HG03558 (cell line): ENCODE data around the gene NECTIN1.
A peak's percentile ranks its signal among the peaks of the same experiment; 100 is the strongest.

Source experiments
- ATAC-seq: cut with Tn5 transposase; IDR thresholded peaks from one replicate; pipeline ENCODE4 v1.9.1; 2021; ENCODE audit warnings: moderate number of reproducible peaks; ENCODE audit not compliant: unreplicated experiment; ENCODE audit errors: extremely low read depth

The NECTIN1 gene

DNA sequence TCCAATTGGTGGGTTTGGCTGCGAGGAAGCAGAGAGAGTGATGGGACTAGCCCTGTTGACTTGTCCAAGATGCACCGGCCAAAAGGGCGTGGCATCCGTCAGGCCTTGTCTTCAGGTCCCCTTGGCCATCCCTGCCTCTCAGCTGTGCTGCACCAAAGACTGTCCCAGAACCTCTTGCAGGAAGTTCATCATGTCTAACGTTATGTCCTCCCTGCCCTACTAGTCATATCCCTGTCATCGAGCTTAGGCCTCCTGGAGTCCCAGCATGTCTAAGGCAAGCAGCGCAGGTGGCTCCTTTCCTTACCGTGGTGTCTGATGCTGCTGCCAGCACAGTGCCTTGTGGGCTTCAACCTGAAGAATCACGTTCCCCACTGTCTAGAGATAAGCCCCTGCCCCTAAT, 51.2 kb downstream of the NECTIN1 start:
- ATAC-seq = no peak

DNA sequence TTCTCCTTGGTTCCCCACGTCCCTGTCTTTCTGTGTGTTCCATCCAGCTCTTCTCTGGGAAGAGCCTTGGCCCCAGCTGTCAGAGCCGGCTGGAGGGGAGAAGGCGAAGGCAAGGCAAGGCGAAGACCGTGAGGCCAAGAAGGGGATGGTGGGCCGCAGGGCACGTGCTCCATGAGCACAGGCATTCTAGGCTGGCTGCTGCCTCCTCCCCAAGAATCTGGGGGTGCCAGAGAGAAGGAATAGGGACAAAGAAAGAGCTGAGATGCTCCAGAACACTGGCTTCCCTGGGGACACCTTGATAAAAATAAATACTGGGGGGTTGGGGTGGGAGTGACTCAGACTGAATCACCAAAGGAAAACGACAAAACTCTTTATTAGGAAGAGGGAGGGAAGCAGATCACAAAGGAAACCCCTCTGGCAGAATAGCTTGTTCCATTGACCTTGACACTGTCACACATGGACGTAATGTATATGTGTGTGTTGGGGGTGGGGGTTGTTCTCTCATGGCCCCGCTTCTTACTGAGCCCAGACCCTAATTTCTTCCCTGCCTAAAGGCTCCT, 52.5 kb downstream of the NECTIN1 start:
- no peak for ATAC-seq

GRCh38 chr11:119673759-119674336, 55.2 kb downstream of the NECTIN1 start:
- ATAC-seq = peak; percentile 76

- ATAC-seq = no peak
These were observed 55.8 kb downstream of the NECTIN1 start for GRCh38 chr11:119673052-119673758.

- no peak for ATAC-seq
These were observed 56.4 kb downstream of the NECTIN1 start for GRCh38 chr11:119672597-119672996.

GRCh38 chr11:119671561-119672015, 57.4 kb downstream of the NECTIN1 start:
- ATAC-seq = no peak

GRCh38 chr11:119671051-119671450, 57.9 kb downstream of the NECTIN1 start:
- no peak for ATAC-seq

DNA sequence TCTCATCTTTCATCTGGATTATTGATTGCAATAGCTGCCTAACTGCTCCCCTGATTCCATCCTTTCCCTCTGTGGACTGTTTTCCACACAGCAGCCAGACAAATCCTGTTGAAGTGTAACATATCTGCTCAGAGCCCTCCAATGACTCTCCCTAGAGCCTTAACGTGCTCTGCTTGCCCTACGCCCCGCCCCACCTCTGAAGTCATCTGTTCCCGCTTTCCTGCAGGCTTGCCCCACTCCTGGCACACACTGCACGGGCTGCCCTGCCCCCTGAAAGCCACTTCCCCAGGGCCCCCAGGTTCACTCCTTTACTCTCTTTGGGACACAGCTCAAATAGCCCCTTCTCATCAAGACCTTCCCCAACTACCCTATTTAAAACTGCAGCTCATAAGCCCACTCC, 59.5 kb downstream of the NECTIN1 start:
- ATAC-seq = no peak

DNA sequence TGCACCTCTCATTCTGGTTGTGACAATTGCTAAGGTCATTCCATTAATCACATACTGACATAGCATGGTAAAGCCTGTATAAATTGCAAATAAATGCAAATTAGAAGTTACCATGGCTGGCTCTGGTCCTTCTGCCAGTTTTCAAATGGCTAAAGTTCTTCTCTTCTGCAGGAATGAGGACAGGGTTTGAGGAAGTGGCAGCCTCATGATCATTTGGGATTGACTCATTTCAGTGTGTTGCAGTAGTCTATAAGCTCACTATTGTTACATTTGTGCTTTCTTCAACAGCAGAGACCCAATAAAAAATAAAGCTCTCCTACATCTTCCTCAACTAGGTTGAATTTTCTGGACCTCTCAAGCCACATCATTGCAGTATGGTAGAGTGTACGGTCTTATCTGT, 60.3 kb downstream of the NECTIN1 start:
- no peak for ATAC-seq

DNA sequence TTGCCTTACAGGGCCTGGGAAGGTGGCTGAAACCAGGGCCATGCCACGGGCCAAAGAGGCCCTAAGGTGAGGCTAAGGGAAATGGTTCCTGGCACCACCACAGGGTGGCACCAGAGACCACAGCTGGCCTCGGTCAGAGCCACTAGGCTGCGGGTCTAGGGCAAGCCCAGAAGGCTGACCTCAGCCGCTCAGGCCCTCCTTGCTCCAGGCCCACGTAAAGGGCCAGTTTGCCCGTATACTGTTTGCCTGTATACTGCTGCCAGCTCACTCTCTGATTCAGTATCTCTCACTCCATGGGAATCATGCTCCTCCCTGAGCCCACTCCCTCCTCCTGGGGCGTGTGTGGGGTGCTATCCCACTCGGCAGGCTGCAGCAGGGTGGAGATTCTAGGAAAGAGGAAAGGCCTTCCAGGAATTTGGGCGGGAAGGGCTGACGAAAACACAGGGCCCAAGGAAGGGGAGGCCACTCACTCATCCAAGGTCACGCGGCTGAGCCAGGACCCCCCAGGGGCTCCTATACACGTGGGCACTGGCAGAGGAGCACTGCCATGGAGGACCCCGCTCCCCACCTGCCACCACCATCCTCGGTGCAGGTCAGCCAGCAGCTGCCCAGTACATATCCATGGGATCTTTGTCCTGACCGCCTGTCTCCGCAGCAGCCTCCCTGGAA, 62.4 kb downstream of the NECTIN1 start:
- ATAC-seq = no peak

DNA sequence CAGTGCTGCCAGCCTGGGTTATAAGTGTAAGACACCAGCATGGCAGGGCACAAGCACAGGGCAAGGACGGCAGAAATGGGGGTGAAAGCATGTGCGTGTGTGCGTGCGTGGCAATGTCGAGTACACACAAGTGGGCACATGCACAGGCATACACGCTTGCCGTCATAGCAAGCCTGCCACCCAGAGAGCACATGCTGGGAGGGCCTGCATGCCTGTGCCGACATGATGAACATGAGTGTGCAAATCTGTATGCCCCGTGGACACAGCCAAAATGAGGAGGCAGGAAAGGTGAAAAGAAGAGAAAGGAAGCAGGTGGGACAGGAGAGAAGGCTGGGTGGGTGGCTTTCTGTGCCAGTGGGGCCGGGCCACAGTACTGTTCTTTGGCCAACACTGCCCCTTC, 62.9 kb downstream of the NECTIN1 start:
- ATAC-seq = no peak

- no peak for ATAC-seq
These were observed 64.1 kb downstream of the NECTIN1 start for GRCh38 chr11:119664701-119665420.

DNA sequence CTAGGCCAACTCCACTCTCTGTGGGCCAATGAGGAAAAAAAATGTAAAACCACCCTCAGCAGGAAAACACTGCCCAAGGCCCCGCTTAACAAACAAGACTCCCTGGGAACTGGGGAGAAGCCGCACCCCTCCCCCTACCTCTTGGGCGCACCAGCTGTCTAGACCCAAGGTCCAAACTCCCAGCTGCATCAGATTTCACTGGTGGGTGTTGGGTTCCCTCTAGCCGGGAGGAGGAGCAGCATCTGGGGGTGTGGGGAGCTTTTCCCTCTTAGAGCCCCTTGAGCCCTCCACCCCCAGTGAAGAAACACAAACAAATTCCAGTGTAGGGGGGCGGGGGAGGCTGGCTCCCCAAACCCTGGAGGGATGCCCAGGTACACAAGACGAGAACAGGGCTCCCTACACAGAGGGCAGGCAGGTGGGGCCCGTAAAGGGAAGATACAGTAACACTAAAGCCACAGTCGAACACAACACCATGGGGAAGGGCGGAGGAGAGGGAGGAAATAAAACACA, 64.9 kb downstream of the NECTIN1 start:
- no peak for ATAC-seq

DNA sequence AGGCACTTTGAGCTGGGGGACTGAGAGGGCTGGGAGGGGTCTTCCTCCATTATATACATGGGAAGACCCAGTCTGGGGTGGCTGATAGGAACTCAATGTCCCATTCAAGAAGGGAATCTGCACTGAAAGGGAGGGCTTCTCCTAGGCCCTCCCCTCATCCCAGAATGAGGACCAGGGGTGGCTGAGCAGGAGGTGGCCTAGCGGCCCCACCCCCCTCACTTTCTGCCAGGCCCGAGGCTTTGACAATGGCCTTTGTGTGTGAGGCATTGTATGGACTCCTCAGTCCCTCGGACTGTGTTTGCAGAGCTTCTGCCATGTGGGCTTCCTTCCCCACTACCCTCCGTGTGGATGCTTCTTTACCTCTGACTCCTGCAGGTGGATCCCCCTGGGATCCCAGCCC, 65.7 kb downstream of the NECTIN1 start:
- no peak for ATAC-seq

DNA sequence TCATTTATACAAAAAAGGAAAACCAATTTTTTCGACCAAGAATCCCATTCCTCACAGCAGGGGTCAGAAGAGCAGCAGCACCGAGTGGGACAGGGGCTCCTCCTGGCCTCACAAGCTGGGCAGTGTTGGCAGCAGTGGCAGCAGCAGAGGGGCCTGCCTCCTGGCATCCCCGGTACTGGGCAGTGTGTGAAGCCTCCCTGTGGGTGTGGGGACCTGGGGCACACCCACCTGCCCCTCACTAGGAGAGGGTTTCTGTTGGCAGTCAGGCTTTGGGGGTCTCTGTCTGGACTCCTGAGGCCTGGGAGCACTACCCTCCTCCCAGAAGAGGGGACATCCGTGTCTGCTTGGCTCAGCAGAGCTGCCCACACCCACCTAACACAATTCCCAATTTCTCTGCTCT, 67.8 kb downstream of the NECTIN1 start:
- no peak for ATAC-seq

DNA sequence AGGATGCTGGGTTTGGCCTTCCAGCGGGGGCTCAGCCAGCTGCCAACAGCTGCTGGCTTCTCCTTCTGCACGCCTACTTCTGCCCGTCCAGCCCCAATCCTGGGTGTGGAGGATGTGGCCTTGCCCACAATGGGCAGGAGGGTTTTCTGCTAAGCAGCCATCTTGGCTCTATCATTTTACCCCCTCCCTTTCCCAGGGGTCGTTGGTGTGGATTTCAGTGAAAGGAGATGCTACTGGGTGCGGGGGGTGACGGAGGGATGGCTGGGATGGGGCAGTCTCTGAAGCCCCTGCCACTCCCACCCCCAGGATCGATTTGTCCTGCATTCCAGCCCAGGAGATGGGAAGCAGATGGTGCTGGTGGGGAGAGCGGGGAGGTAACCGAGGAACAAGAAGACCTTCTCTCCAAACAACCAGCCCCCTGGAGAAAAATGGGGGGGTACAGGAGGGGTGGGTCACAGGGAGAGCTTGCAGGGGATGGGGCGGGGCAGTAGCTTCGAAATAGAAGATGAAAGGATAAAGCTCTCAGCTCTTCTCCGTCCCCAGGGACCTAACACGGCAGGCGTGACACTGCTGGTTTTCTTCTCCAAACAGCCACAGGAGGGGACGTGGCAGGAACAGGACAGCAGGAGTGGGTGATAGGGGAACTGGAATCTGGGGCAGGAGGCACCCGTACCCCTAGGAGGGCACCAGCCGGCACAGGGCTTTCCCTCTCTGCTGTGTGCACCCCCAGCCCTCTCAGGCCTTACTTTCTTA, 68.9 kb downstream of the NECTIN1 start:
- ATAC-seq = no peak

DNA sequence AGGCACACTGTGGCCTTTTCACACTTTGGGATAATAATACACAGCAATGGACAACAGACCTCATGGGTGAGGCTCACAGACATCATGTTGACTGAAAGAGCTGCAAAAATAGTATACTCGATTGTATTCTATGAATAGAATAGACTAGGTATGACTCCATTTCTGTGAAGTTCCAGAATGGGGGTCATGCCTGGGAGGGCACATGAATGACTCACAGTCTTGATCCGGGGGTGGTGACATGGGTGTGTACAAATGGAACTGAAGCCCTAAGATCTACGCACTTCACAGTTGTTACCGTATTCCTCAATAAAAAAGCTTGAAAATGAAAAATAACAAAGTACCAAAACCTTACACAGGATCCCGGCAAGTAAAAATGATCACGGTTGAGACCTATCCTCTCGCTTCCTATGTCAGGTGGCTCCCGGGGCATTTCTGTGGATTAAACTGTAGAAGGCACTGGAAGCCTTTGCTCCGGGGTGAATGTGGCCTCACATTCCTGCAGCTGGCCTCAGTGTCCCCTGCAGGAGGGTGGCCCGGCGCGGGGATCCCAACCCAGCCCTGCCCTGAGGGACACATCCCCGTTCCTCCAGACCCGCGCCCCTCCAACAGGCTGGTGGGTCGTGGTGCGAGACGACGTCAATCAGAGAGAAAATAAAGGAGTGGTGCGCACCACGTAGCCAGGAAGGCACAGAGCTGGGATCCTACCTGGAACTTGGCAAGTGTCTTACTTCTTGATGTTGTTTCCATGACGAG, 75.9 kb downstream of the NECTIN1 start:
- ATAC-seq = no peak

GRCh38 chr11:119651802-119652584, 77.0 kb downstream of the NECTIN1 start:
- ATAC-seq = no peak
